Fibroblast of gingiva (primary cell): ENCODE measurements around the gene MAGOH.
"Not testable (repeated sequence)": the region's sequence is repeated elsewhere in the genome, so short reads cannot be mapped to it uniquely, and the experiment has no call there.

ENCODE experiments used
- DNase-seq: peaks from one replicate; pipeline ENCODE4 v3.0.0-alpha.2; 2011; ENCODE audit warnings: low read depth

MAGOH gene

GRCh38 chr1:53220171-53220961 is 18.0 kb downstream of the MAGOH start, which contains the start of gene CZIB:
Gene CZIB (minus strand): TSS chr1:53220634. CDS start chr1:53220575, 59 bp downstream.
- DNase-seq: peak; percentile 90

GRCh38 chr1:53219711-53220110 is 18.6 kb downstream of the MAGOH start:
- no peak for DNase-seq

- DNase-seq: no peak
Observed at GRCh38 chr1:53218201-53218600, 20.1 kb downstream of the MAGOH start.

- no peak for DNase-seq
Observed at GRCh38 chr1:53214376-53214940, 23.9 kb downstream of the MAGOH start.

GRCh38 chr1:53210954-53211353 is 27.4 kb downstream of the MAGOH start:
- DNase-seq: no peak

GRCh38 chr1:53210352-53210751 is 28.0 kb downstream of the MAGOH start:
- DNase-seq: no peak

GRCh38 chr1:53207726-53208125 is 30.6 kb downstream of the MAGOH start:
- peak; percentile 77 for DNase-seq

GRCh38 chr1:53206735-53207379 is 31.5 kb downstream of the MAGOH start:
- peak; percentile 51 for DNase-seq

GRCh38 chr1:53206083-53206685 is 32.1 kb downstream of the MAGOH start:
- DNase-seq: not testable (repeated sequence)

GRCh38 chr1:53205496-53205895 is 32.8 kb downstream of the MAGOH start:
- DNase-seq: not testable (repeated sequence)

GRCh38 chr1:53203466-53203865 is 34.9 kb downstream of the MAGOH start:
- peak; percentile 66 for DNase-seq

- peak; percentile 95 for DNase-seq
Observed at GRCh38 chr1:53198241-53198651, 40.1 kb downstream of the MAGOH start.

- peak; percentile 39 for DNase-seq
Observed at GRCh38 chr1:53197291-53198200, 40.8 kb downstream of the MAGOH start.

GRCh38 chr1:53196485-53197290 is 41.6 kb downstream of the MAGOH start, which contains the start of gene CPT2:
Gene CPT2 (plus strand): TSS chr1:53196824. CDS start chr1:53196944, 120 bp downstream.
- peak; percentile 93 for DNase-seq

- DNase-seq: no peak
Observed at GRCh38 chr1:53196017-53196484, 42.3 kb downstream of the MAGOH start.

GRCh38 chr1:53195246-53196016 is 42.9 kb downstream of the MAGOH start:
- no peak for DNase-seq

GRCh38 chr1:53190210-53190611 is 48.1 kb downstream of the MAGOH start:
- no peak for DNase-seq

GRCh38 chr1:53189061-53189460 is 49.3 kb downstream of the MAGOH start:
- DNase-seq: no peak

- no peak for DNase-seq
Observed at GRCh38 chr1:53188099-53188498, 50.2 kb downstream of the MAGOH start.

GRCh38 chr1:53187401-53187800 is 50.9 kb downstream of the MAGOH start:
- DNase-seq: no peak
